Thoracic aorta (tissue), 2 donors: ENCODE results near the gene FHIT. TPM values are rescaled to one million over a fixed set of nuclear protein-coding genes. Genes with fewer than 3 reads are reported as not detected.

Experiments
- ATAC-seq: fragments of 150-250 bp; one replicate; pipeline ENCODE4 v1.8.0; 2017; ENCODE audit warnings: low read depth; ENCODE audit not compliant: insufficient number of reproducible peaks, low FRiP score
- DNase-seq: peaks from one replicate; pipeline ENCODE4 v3.0.0-alpha.2; 2020; ENCODE audit warnings: low spot score
- H3K27ac ChIP-seq, 2 donors: fragments of 200-600 bp; sonication (generic); 1 replicate in 1 of 2; 2 replicates in 1 of 2; pipeline ENCODE4 v1.5.1; 2016; ENCODE audit warnings: mild to moderate bottlenecking in 2 of 2, moderate library complexity in 2 of 2
- H3K27me3 ChIP-seq: fragments of 200-600 bp; sonication (generic); replicated peaks from 2 replicates; pipeline ENCODE4 v1.6.0; 2016; ENCODE audit warnings: mild to moderate bottlenecking; ENCODE audit not compliant: insufficient read depth
- H3K36me3 ChIP-seq: fragments of 200-600 bp; sonication (generic); one replicate; pipeline ENCODE4 v1.5.1; 2016
- H3K4me1 ChIP-seq, 2 donors: fragments of 200-600 bp; sonication (generic); 1 replicate in 1 of 2; 2 replicates in 1 of 2; pipeline versions ENCODE4 v1.5.1 to v1.6.0; 2016; ENCODE audit warnings: low read depth in 2 of 2, mild to moderate bottlenecking in 1 of 2; ENCODE audit not compliant: control insufficient read depth in 1 of 2
- H3K4me3 ChIP-seq: fragments of 200-600 bp; sonication (generic); 2 replicates; pipeline ENCODE4 v1.5.1; 2016; ENCODE audit warnings: mild to moderate bottlenecking
- H3K9me3 ChIP-seq: fragments of 200-600 bp; sonication (generic); 2 replicates; pipeline ENCODE4 v1.5.1; 2016
- total RNA-seq, 2 donors: library from RNA; depleted of rRNA; stranded (reverse); fragments of >200 nt; gene quantifications; one replicate each; pipeline versions ENCODE4 v1.1.0 to v1.2.3, GENCODE V29; 2016
- TF ChIP-seq, protein P1 (sequence below): fragments of 200-600 bp; sonication (generic); IDR thresholded peaks from one replicate; pipeline ENCODE4 v1.5.1; 2019; ENCODE audit warnings: antibody characterized with exemption

FHIT gene
- total RNA-seq, 2 donors from 2014 or later = 2.0 to 2.3 TPM

DNA sequence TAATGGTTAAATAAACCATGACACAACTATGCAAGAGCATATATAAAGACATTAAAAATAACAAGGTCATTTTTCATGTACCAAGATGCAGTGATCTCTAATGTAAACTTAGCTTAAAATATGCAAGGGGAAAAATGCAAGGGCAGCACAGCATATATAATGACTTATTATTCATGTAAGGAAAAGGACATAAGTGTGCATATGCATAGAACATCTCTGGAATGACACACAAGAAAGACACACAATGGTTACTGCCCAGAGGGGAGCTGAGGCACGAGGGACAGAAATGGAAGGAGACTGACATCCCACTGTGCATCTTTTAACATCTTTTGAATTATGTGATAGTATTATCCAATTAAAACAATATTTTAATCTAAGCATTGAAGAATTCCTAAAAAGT, 79.0 kb downstream of the FHIT start:
- H3K27ac ChIP-seq = no peak overlapping the region
- DNase-seq = no peak
- H3K36me3 ChIP-seq = no peaks in the 10 kb centered on the region
- no peaks in the 10 kb centered on the region for H3K4me1 ChIP-seq
- no peak overlapping the region for H3K4me3 ChIP-seq
- no peak for ATAC-seq
- no peaks in the 10 kb centered on the region for H3K9me3 ChIP-seq
- TF ChIP-seq, protein P1, sequence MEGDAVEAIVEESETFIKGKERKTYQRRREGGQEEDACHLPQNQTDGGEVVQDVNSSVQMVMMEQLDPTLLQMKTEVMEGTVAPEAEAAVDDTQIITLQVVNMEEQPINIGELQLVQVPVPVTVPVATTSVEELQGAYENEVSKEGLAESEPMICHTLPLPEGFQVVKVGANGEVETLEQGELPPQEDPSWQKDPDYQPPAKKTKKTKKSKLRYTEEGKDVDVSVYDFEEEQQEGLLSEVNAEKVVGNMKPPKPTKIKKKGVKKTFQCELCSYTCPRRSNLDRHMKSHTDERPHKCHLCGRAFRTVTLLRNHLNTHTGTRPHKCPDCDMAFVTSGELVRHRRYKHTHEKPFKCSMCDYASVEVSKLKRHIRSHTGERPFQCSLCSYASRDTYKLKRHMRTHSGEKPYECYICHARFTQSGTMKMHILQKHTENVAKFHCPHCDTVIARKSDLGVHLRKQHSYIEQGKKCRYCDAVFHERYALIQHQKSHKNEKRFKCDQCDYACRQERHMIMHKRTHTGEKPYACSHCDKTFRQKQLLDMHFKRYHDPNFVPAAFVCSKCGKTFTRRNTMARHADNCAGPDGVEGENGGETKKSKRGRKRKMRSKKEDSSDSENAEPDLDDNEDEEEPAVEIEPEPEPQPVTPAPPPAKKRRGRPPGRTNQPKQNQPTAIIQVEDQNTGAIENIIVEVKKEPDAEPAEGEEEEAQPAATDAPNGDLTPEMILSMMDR = no peak
- H3K27me3 ChIP-seq = no peaks in the 10 kb centered on the region

DNA sequence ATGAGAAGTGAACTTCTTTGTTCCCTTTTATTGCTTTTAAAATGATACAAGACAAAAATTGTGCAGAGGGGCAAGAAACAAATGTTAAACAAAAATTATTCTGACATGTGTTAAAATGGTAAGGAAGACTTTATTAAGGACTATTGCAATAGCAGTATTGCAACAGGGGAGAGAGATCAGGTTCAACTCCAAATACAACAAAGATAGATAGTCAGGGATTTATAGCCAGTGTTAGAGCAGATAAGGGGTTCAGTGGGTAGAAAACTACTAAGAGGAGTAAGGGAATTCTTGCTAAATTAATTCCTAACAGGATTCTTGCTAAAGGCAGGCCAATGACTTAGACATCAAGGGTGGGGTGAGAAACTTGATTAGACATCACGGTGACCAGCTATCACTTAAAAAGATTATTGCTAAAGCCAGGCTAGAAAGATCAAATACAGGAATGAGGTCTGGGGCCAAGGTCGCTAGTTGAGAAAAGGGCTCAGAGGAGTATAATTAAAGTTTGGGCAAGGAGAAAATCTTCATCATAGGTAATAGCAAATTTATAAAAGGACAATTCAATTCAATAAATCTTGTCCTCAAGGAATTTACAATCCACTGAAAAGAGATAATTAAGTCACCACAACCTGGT, 81.5 kb downstream of the FHIT start:
- Histone ChIP-seq H3K36me3 (no peaks in the 10 kb centered on the region), H3K27me3 (no peaks in the 10 kb centered on the region), H3K4me1 (no peaks in the 10 kb centered on the region), H3K4me3 (no peak overlapping the region), H3K27ac (no peak overlapping the region), H3K9me3 (no peaks in the 10 kb centered on the region)
- no peak for DNase-seq
- no peak for ATAC-seq
- TF ChIP-seq, protein P1 = no peak

DNA sequence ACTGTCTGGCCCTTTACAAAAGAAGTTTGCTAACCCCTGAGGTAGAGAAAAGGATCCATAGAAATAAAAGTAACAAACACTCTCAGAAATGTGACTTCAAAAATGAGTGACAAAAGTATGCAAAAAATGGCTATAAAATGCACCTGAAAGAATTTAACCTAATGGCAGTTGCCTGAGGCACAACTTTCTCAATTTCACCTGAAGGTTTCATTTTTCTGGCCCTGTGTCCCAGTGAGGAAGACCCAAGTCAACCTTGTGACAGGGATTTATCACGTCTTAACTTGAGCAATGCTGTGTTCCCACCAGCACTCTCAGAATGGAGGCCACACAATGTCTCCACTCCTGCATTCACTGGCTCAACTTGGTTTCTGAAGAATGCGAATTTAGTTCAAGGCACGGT, 83.0 kb downstream of the FHIT start:
- Histone ChIP-seq H3K4me3 (no peak overlapping the region), H3K36me3 (no peaks in the 10 kb centered on the region), H3K9me3 (no peaks in the 10 kb centered on the region), H3K27ac (no peak overlapping the region), H3K4me1 (no peaks in the 10 kb centered on the region), H3K27me3 (no peaks in the 10 kb centered on the region)
- TF ChIP-seq, protein P1 = no peak
- ATAC-seq (no peak), DNase-seq (no peak)

DNA sequence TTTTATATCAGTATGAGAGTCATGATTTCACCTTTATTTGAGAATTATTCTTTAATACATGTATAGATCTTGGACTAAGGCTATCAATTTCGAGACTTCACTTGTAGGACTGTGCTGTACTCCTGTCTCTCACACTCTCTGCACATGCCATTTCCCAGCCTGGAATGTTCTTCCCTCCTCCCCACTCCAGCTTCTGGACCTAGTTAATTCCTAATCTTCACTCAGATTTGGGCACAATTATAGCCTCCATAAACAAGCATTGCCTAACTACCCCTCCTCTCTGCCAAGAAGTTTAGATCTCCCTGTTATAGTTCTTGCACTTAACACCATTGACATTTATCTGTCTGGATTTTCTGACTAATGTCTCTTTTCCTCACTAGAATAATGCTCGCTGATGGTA, 88.3 kb downstream of the FHIT start:
- ATAC-seq (no peak), DNase-seq (no peak)
- H3K4me3 ChIP-seq = no peak overlapping the region
- H3K9me3 ChIP-seq = no peaks in the 10 kb centered on the region
- H3K4me1 ChIP-seq = no peaks in the 10 kb centered on the region
- TF ChIP-seq, protein P1 = no peak
- no peak overlapping the region for H3K27ac ChIP-seq
- no peaks in the 10 kb centered on the region for H3K36me3 ChIP-seq
- no peaks in the 10 kb centered on the region for H3K27me3 ChIP-seq

DNA sequence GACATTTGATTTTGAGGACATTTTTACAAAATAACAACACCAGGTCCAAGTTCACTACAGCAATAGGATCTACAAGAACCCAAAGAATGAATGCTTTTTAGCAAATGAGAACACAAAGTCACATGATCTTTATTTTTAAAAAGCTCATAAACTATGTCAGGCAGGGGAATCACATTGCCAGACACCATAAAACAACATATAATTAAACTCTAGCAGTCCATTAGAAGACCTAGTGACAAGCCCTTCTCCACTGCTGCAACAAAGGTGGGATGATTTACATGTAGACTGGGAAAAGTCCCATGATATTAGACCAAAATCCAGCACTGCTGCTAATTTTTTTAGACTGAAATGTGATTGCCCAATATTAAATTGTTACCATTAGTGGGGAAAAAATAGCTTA, 92.6 kb downstream of the FHIT start:
- Histone ChIP-seq H3K27ac (no peak overlapping the region), H3K4me1 (peaks cover 0 to 9% of the 10 kb centered on the region in 2 donors)
- no peak for ATAC-seq

More for the DNA sequence above, 92.6 kb downstream of the FHIT start:
- H3K36me3 ChIP-seq = no peaks in the 10 kb centered on the region
- no peaks in the 10 kb centered on the region for H3K27me3 ChIP-seq
- H3K9me3 ChIP-seq = no peaks in the 10 kb centered on the region
- DNase-seq = no peak
- no peak overlapping the region for H3K4me3 ChIP-seq
- TF ChIP-seq, protein P1 = no peak
